ENCODE measurements around the gene CEP170.
"Not testable (repeated sequence)": the region's sequence is repeated elsewhere in the genome, so short reads cannot be mapped to it uniquely, and the experiment has no call there.

GRCh38 chr1:243184787-243185186 lies 70.3 kb downstream of the CEP170 start:
- not testable (repeated sequence) for TF ChIP-seq SMC3 (IDR thresholded peaks at IDR 0.05); MAZ (IDR thresholded peaks at IDR 0.05; ENCODE audit: borderline replicate concordance, low read depth, low read length); CTCF (IDR thresholded peaks at IDR 0.05); MYC (IDR thresholded peaks at IDR 0.05; ENCODE audit: borderline replicate concordance, low read length); ZFP36 (IDR thresholded peaks at IDR 0.05; ENCODE audit: borderline replicate concordance, partially characterized antibody); RCOR1 (IDR thresholded peaks at IDR 0.05; ENCODE audit: low read depth, low read length); PBX3 (IDR thresholded peaks at IDR 0.05); REST (IDR thresholded peaks at IDR 0.05); POLR2A (IDR thresholded peaks at IDR 0.05; ENCODE audit: low read length); HOXA7 (CRISPR knock-in tag; IDR thresholded peaks at IDR 0.05); MAX (IDR thresholded peaks at IDR 0.05); SREBF2 (IDR thresholded peaks at IDR 0.05)
